Measurements from ENCODE around the gene ITGA1. TPM values are rescaled to one million over a fixed set of nuclear protein-coding genes. Genes with fewer than 3 reads are reported as not detected.

ITGA1 gene
- total and polyA plus RNA-seq, 2 of the 8 experiments (the other 6 are each of a cell fraction or from before 2014, with no cell fraction given) = 2.3 to 9.0 TPM

GRCh38 chr5:52807723-52808122 lies 20.0 kb downstream of the ITGA1 start (continued):
- TF ChIP-seq RFX5 (IDR thresholded peaks at IDR 0.05; ENCODE audit: borderline replicate concordance, low read depth, low read length) (no peak), EP300 (IDR thresholded peaks at IDR 0.05; ENCODE audit: borderline replicate concordance in 1 of 2, low read depth in 2 of 2, low read length in 2 of 2) (no peak), SUZ12 (IDR thresholded peaks at IDR 0.05; ENCODE audit: low read length) (no peak)
